Stimulated activated CD8-positive, alpha-beta memory T cell treated with anti-CD3 and anti-CD28 coated beads, Interleukin-4, amount 100 ng/mL, for 48 hours (primary cell): ENCODE data around the gene SPECC1L.
A peak's percentile ranks its signal among the peaks of the same experiment; 100 is the strongest.
"Not testable (repeated sequence)": the region's sequence is repeated elsewhere in the genome, so short reads cannot be mapped to it uniquely, and the experiment has no call there.

Experiments
- DNase-seq: peaks from one replicate; pipeline ENCODE4 v3.0.0-alpha.2; 2020

SPECC1L gene, protein sequence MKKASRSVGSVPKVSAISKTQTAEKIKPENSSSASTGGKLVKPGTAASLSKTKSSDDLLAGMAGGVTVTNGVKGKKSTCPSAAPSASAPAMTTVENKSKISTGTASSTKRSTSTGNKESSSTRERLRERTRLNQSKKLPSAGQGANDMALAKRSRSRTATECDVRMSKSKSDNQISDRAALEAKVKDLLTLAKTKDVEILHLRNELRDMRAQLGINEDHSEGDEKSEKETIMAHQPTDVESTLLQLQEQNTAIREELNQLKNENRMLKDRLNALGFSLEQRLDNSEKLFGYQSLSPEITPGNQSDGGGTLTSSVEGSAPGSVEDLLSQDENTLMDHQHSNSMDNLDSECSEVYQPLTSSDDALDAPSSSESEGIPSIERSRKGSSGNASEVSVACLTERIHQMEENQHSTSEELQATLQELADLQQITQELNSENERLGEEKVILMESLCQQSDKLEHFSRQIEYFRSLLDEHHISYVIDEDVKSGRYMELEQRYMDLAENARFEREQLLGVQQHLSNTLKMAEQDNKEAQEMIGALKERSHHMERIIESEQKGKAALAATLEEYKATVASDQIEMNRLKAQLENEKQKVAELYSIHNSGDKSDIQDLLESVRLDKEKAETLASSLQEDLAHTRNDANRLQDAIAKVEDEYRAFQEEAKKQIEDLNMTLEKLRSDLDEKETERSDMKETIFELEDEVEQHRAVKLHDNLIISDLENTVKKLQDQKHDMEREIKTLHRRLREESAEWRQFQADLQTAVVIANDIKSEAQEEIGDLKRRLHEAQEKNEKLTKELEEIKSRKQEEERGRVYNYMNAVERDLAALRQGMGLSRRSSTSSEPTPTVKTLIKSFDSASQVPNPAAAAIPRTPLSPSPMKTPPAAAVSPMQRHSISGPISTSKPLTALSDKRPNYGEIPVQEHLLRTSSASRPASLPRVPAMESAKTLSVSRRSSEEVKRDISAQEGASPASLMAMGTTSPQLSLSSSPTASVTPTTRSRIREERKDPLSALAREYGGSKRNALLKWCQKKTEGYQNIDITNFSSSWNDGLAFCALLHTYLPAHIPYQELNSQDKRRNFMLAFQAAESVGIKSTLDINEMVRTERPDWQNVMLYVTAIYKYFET

DNA sequence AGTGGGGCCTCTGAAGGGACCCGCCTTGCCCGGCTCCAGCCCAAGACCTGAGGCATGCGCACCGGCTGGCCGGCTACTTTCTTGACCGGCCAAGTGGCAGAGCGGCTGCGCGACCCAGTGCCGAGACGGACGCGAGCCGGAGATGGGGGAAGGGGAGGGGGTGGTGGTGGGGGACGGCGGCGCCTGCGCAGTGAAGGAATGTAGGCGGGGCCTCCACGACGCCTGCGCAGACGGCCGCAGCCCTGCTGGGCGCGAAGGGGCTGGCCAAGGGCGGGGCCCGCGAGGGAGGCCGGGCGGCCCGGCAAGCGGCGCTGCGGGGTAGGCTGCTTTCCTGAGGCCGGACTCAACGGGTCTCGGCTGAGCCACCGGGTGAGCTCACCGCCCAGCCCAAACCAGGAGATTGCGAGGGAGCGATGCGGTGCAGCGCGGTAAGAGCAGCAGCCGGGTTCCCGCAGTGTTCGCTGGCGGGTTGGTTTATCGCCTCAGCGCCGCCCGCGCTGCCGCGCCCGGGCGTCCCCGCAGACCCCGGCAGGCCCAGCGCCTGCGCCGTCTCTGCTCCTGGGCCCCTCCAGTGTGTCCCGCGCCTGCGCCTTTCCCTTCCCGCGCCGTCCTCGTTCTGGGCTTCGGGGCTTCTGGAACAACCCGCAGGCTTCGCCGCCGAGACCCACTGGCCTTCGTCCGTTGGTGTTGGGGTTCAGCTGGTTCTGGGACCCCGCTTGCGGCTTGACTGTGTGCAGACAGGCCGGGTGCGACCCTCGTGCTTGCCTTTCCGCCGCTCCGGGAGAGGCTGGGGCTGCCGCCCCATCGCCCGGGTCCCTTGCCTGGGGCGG is at the start of gene SPECC1L:
TSS of gene SPECC1L (plus strand) at position 276 of the 830 bp plus-strand sequence. CDS start 31,401 bp downstream, outside the sequence.
- DNase-seq: peak; percentile 93

DNA sequence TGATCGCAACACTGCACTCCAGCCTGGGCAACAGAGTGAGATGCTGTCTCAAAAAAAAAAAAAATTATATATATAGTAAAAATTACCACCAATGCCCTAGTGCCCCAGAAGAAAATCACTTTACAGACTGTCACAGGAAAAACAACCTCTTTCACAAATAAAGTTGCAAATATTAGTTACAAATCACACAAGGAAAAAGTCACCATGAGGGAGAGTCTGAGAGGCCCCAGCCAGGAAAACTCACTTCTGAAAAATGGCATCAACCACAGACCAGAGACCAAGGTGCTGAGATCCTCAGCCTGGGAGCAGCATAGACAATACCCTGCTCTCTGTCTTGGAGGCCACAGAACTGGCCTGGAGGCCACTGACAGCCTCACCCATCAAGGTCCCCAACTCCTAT is 46.2 kb upstream of the SPECC1L start:
- no peak for DNase-seq

DNA sequence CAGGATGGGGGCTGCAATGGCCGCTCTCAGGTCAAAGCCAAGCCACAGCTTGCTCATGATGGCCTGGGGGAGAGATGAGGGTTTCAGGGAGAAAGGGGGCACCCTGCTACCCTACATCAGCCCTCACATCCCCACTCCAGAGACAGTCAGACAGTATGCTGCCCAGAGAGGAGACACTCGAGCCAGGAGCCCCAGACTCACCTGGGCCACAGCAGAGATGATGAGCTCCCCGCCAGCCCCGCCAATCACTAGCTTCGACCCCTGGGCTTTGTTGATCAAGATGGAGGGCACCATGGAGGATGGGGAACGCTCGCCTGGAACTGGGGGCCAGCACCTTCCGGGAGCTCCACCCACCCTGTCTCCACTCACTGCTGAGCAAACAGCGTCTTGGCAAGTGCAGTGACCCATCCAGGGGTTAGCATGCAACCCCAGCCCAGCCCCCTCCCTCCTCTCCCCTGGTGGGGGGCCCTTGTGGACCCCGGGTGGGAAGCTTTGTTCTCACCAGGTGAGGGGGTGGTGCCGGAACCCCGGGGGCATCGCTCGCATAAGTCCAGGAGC is 45.5 kb upstream of the SPECC1L start:
- no peak for DNase-seq

DNA sequence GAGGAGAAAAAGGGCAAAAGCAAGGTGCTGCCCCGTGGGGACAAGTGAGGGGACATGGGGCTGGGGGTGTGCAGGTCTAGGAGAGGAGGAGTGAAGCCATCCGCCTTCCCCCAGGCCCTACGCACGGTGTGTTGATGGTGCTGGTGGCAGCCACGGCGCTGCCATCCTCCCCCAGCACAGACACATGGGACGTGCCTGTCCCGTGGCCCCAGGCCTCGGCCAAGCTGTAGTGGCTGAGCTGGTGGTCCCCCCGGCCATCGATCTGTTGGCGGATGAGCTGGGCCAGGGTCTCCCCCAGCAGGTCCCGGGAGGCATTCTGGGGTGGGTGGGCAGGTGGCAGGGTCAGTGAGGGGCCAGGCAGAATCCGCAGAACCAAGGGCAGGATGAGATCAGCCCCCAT is 44.7 kb upstream of the SPECC1L start:
- DNase-seq: no peak

DNA sequence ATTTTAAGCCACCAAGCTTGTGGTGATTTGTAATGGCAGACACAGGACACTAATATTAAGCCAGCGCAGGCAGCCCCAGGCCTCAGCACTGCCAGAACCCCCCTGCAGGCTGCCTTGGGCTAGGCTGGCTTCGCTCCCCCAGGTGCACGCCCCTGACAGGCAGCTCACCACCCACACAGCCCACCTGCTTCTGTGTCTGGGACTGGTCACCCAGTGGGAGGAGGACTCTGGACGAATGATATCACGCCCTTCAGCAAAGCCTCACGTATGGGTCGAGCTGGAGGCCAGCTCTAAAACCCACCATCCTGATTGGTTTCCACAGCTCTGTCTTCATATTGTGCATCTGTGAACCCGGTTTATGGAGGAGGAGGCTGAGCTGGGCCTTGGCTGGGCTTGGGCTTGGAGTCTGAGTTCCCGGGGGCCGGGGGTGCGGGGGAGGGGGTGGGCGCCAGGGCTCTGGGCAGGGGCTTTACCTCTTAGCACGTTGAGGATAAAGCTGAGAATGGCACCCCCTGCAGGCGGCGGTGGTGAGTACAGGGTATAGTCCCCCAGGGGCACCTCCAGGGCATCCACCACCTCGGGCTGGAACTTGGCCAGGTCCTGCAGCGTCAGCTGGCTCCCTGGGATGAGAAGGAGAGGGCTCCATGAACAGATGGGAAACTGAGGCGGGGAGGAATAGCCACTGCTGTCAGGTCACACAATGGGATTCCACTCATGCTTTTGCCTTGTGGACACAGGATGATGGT is 39.5 kb upstream of the SPECC1L start:
- peak; percentile 90 for DNase-seq

DNA sequence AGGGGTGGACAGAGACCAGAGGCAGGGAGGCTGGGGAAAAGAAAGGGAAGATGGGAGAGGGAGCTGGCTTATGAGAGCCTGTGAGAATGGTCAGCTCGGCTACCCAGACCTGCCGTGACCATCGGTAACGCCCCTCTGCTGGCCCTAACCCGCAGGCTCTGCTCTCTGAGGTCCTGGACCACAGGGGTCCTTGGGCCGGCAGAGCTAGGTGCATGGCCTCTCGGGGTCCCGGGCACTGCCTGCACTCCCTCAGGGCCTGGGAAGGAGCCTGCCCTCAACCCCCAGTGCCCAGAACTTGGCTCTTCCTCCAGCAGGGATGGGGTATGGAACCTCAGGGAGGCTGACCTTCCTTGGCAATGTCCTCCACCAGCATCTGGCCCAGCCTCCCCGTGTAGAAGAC is 38.9 kb upstream of the SPECC1L start:
- no peak for DNase-seq

DNA sequence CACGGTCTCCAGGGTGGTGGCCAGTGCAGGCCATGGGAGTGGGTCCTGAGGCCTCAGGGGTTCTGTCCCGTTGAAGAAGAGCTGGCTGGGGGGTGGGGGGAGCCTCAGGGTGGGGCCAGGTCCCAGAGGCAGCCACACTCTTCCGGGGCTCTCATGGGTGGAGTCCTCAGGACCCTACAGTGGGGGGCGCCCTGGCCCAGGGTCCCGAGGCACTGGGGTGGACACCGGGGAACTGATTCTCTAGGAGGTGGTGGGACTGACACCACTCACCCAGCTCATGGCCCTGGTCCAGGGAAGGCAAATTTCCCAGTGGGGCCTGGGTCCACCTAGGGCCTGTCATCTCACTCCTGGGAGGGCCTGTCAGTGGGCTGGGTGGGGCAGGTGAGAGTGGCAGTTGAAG is 38.5 kb upstream of the SPECC1L start:
- no peak for DNase-seq

DNA sequence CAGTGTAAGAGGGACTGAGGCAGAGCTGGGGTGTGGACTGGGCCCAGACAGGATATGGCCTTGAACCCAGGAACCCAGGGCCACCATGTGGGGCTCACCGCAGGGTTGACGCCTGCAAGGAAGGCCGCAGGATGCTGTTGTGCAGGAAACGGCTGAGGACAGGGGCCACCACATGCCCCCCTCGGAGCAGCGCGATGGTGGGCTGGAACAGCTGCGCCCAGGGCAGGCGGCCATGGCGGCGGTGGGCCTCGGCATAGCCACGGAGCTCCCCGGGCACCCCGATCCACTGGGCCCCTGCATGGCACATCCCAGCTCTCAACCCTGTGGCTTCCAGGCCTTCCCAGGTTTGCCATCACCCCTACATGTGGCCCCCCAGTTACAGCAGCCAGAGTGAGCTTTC is 37.9 kb upstream of the SPECC1L start:
- DNase-seq: no peak

DNA sequence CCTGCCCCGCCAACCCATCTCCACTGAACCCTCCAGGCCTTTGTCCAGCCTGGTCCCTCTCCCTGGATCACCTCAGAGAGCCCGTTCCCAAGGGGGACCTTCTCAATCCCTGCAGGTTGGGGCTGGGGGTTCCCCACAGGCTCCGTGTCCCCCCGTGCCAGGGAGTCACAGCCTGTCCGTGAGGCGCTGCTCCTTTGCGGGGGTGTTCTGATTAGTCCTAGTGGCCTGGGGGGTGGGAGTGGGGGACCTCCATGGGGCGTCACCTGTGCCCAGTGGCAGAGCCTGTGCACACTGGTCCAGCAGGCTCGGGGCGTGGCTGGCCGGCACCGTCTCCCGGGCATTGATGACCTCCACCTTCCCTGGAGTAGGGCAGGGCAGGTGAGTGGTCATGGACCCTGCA is 37.4 kb upstream of the SPECC1L start:
- DNase-seq: no peak

DNA sequence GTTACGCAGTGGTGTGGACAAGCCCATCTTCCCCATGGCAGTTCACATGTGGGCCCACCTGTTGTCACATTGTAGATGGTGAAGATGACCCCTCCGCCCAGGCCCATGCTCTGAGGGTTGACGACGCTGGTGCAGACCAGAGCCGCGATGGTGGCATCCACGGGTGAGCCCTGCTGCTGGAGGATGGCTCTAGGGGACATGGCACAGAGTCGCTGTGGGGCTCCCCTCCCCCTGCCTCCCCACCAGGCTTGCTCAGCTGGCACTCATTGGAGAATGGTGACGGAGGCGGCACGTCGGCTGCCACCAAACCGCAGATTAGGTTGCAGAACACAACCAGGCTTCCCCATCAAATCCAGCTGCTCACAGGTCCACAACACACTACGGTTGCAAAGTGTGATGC is 36.8 kb upstream of the SPECC1L start:
- no peak for DNase-seq

DNA sequence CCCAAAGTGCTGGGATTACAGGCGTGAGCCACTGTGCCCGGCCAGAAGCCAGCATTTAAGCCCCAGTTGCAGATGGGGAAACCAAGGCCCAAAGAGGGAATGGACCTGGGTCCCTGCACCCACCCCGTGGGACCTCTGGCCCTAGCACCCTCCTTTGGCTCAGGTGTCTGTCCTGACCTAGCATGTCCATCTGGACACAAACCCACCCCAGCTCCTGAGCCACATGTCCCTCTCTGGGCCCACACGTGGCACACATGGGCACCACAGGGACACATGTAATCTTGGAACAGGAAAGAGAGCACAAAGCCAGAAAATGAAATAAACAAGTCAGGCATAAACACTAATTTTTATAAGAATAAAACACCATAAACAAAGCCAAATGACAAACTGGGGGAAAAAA is 35.3 kb upstream of the SPECC1L start:
- no peak for DNase-seq

DNA sequence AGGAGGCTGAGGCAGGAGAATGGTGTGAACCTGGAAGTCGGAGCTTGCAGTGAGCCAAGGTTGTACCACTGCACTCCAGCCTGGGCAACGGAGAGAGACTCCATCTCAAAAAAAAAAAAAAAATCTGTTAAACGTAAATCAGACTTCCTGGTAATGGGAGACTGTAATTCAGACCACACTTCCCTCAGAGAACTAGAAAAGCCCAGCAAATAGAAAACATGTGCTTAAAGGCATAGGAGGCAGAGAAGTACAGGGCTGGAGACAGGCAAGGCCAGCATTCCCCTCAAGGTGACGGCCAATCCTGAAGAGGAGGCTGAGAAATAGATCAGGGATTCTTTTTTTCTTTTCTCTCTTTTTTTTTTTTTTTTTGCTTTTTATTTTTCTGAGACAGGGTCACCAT is 34.0 kb upstream of the SPECC1L start:
- DNase-seq: no peak

DNA sequence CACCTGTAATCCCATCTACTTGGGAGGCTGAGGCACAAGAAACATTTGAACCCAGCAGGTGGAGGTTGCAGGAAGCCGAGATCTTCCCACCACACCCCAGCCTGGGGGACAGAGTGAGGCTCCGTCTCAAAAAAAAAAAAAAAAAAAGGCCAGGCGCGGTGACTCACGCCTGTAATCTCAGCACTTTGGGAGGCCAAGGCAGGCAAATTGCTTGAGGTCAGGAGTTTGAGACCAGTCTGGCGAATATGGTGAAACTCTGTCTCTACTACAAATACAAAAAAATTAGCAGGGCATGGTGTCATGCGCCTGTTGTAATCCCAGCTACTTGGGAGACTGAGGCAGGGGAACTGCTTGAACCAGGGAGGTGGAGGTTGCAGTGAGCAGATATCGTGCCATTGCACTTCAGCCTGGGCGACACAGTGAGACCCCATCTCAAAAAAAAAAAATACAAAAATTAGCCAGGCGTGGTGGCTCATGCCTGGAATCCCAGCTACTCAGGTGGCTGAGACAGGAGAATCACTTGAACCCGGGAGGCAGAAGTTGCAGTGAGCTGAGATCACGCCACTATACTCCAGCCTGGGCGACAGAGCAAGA is 32.4 kb upstream of the SPECC1L start:
- not testable (repeated sequence) for DNase-seq

DNA sequence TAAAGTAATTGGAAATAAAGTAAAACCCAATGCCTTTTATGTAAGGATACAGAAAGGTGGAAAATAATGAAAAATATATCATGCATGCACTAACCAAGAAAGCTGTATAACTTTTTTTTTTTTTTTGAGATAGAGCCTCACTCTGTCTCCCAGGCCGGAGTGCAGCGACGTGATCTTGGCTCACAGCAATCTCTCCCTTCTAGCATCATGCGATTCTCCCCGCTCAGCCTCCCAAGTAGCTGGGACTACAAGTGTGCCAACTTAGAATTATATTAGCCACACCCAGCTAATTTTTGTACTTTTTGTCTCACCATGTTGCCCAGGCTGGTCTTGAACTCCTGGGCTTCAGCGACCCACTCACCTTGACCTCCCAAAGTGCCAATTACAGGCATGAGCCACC is 30.2 kb upstream of the SPECC1L start:
- no peak for DNase-seq

DNA sequence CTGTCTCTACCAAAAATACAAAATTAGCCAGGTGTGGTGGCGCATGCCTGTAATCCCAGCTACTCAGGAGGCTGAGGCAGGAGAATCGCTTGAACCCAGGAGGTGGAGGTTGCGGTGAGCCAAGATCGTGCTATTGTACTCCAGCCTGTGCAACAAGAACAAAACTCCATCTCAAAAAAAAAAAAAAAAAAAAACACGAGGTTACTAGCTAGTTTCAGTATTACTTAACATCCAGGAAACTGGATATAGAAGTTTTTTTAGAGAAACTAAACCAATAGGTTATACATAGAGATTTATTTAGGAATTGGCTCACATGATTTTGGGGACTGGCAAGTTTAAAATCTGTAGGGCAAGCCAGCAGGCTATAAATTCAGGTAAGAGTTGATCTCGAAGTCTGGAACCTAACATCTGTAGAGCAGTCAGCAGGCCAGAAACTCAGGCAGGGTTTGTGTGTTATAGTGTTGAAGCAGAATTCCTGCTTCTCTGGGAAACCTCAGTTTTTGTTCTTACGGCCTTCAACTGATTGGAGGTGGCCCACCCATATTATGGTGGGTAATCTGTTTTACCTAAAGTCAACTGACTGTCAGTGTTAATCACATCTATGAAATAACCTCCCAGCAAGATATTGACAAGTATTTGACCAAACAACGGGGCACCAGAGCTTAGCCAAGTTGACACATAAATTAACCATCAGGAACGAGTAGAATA is 29.5 kb upstream of the SPECC1L start:
- not testable (repeated sequence) for DNase-seq

DNA sequence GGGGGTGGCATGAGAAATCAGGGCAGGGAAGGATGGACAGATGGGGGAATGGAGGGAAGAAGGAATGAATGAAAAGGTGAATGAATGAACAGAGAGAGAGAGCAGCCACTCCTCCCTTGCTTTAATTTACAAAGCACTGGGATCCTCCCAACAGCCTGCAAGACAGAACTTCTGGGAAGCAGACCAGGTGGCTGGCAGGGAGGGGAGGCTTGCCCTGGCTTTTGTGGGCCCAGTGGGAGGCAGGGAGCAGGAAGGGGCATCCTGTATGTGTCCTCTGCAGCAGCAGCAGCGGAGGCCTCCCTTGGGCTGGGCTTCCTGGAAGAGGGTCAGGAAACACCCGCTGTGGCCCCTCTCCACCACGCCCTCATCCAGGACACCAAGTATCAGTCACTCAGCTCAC is 27.2 kb upstream of the SPECC1L start:
- not testable (repeated sequence) for DNase-seq

DNA sequence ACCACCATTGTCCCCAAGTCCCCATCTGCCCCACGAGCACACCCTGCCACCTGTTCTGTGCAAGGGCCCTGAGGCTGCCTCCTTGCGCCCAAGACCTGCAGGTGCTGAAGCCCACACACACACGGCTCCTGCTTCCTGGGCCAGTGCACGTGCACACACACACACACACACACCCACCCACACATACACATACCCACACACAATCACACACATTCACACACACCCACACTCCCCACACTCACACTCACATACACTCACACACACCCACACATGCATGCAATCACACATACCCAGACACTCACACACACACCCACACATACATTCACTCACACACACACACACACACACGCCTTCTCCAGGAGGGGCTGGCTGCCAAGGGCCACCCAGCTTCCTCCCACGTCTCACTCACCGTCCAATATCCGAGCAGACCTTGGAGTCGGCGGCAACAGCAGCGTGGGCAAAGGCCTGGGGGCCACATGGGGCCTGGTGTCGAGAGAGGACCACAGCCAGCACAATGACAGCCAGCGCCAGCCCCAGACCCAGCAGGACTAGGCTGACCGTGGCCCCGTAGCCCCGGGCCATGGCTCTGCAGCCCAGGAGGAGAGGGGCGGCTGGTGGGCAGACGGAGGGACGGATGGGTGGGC is 26.4 kb upstream of the SPECC1L start:
- DNase-seq: no peak

DNA sequence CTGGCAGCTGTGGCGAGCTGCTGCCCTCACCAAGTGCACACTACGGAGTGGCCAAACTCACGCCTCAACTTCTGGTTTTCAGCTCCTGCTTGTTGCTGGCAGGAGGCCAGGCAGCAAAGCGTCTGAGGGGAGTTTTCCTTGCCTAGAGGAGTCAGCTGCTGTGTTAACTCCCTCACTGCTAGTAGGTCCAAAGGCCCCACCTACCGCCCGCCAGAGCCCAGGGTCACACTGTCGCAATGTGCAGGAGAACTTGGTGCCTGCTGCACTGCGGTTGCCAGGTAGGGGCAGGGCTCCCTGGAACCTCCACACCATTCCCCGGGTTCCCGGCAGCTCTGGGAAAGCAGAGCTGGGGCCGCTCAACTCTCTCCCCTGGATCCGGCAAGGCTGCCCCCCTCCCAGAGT is 25.6 kb upstream of the SPECC1L start, which contains the start of gene GGT5:
TSS of gene GGT5 (minus strand) at position 53 of the 402 bp plus-strand sequence. CDS start 357 bp downstream, outside the sequence.
- DNase-seq: not testable (repeated sequence)
